Jurkat, Clone E6-1 (cell line): Measurements from ENCODE around the gene SEMA4A.
"Not testable (repeated sequence)": the region's sequence is repeated elsewhere in the genome, so short reads cannot be mapped to it uniquely, and the experiment has no call there.

ENCODE experiments used
- DNase-seq: peaks from one replicate; pipeline ENCODE4 v3.0.0-alpha.2; 2011; ENCODE audit warnings: low read depth, low spot score
- H3K4me3 ChIP-seq: 2 replicates; pipeline ENCODE4 v1.5.1; 2011; ENCODE audit warnings: mild to moderate bottlenecking, low read length, control low read depth, moderate library complexity

The SEMA4A gene

DNA sequence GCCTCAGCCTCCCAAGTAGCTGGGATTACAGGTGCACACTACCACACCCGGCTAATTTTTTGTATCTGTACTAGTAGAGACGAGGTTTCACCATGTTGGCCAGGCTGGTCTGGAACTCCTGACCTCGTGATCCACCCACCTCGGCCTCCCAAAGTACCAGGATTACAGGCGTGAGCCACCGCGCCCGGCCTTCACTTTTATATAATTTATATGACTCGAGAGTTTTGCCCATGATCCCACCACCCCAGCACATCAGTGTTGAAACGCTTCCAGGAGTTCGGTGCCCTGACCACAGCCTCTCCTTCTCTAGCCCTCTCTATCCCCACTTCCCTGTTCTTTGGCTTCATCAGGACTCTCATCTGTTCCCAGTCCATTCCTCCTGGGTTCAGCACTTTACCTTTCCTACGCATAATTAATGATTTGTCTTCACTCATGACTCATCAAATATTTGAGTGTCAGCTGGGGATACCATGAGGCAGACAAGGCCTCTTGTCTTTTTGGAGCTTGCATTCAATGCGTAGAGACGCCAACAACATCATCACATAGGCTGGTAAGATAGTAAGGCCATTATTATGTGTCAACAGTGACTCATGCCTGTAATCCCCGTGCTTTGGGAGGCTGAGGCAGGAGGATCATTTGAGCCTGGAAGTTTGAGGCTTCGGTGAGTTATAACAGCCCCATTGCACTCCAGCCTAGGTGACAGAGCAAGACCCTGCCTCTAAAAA, 60.8 kb downstream of the SEMA4A start:
- H3K4me3 ChIP-seq, result peak overlapping the region; percentile 87
- DNase-seq, result no peak

DNA sequence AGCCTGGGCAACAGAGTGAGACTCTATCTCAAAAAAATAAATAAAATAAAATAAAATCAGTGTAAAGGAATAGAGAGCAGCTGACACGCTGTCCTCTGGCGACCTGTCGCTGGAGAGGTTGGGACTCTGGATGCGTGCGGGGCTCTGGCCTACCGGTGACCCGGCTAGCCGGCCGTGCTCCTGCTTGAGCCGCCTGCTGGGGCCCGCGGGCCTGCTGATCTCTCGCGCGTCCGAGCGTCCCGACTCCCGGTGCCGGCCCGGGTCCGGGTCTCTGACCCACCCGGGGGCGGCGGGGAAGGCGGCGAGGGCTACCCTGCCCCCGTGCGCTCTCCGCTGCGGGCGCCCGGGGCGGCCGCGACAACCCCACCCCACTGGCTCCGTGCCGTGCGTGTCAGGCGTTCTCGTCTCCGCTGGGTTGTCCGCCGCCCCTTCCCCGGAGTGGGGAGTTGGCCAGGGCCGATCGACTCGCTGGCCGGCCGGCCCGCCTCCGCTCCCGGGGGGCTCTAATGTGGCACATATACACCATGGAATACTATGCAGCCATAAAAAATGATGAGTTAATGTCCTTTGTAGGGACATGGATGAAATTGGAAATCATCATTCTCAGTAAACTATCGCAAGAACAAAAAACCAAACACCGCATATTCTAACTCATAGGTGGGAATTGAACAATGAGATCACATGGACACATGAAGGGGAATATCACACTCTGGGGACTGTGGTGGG, 63.1 kb downstream of the SEMA4A start:
- not testable (repeated sequence) for H3K4me3 ChIP-seq, DNase-seq

DNA sequence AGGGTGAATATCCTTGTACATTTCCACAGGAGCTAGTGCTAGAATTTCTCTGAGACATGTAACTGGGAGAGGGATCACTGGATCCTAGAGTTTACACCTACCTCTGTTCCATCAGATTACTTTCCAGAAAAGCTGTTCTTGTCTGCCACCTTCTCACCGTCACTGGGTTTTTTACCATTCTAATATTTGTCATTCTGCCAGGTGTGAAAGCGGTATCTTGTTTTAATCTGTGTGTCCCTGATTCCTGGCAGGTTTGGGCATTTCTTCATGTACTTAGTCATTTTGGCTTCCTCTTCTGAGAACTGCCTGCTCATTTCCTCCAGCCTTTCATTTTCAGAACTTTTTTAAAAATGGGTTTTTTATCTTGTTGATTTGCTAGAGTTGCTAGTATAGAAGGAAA, 64.5 kb downstream of the SEMA4A start:
- DNase-seq, result no peak
- H3K4me3 ChIP-seq, result no peak overlapping the region

DNA sequence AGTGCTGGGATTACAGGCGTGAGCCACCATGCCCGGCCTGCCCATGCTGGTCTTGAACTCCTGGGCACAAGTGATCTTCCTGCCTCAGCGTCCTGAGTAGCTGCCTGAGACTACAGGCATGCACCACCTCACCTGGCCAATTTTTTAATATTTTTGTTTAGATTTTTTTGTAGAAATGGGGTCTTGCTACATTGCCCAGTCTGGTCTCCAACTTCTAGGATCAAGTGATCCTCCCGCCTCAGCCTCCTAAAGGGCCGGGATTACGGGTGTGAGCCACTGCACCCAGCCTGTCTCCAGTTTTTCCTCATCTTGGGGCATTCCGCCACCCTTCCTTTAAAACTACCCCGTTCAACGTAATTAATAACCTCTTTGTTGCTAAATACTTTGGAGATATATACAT, 66.8 kb downstream of the SEMA4A start:
- DNase-seq, result no peak
- no peak overlapping the region for H3K4me3 ChIP-seq

DNA sequence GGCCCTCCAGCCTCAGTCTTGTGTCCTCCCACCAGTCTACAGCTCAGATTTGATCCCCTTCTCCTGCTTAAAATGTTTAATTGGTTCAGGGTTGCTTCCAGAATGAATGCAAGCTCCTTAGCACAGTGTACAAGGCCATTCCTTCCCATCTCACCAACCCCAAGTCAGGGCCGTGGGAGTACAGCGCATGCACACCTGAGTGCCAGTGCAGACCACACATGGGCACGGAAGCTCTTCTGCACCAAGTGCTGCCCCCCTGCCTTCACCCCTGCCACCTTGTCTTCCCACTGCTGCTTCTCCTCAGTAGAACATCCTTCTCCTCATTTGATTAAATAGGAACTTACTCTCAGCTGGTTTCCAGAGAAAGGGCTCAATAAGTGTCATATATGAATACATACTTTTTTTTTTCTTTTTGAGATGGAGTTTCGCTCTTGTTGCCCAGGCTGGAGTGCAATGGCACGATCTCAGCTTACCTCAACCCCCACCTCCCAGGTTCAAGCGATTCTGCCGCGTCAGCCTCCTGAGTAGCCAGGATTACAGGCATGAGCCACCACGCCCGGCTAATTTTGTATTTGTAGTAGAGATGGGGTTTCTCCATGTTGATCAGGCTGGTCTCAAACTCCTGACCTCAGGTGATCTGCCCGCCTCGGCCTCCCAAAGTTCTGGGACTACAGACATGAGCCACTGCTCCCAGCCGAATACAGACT, 68.8 kb downstream of the SEMA4A start:
- DNase-seq, result no peak
- H3K4me3 ChIP-seq, result no peak overlapping the region

DNA sequence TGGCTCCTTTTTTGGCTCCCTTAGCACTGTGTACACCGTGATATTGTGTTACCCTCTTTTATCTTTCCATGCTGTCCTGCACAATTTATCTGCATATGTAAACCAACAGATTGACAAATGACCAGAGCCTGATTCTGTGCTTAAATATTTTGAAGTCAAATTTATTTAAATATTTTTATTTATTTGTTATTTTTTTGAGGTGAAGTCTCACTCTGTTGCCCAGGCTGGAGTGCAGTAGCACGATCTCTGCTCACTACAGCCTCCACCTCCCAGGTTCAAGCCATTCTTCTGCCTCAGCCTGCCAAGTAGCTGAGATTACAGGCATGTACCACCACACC, 72.3 kb downstream of the SEMA4A start:
- no peak overlapping the region for H3K4me3 ChIP-seq
- DNase-seq, result no peak

DNA sequence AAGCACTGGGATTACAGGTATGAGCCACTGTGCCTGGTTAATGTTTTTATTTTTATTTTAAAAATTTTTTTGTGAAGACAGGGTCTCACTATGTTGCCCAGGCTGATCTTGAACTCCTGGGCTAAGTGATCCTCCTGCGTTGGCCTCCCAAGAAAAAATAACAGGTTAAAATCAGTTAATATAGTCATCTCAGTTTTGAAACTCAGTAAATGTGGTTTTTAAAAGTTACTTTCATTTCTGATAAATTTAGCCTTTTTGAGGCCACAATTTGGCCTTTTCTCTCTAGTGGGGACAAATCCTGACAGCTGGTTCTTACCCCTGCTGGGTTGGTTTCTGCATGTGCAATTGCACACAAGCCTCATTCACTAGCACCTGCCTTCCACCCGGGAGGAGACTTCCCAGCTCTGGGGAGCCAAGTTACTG, 72.7 kb downstream of the SEMA4A start:
- no peak for DNase-seq
- H3K4me3 ChIP-seq, result no peak overlapping the region

DNA sequence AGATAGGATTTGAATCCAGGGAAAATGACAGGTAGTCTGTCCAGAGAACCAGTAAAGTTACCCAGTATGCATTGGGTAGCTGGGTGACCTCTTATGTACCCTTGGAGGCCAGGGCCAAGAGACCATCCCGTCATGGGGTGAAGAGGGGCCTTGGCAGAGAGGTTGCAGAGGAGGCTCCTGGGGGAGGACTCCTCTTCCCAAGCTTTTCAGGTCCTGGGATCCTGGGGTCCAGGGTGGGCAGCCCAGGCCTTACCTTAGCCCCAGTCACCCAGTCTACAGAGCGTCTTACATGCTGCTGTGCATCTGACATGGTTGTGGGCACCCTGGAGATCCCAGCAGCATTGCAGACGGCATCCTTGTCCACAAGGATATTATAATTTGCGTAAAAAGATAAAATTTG, 73.4 kb downstream of the SEMA4A start:
- H3K4me3 ChIP-seq, result no peak overlapping the region
- no peak for DNase-seq
